Activated CD8-positive, alpha-beta memory T cell treated with anti-CD3 and anti-CD28 coated beads, Interleukin-2, amount 50 U/mL, for 1 hour (primary cell): ENCODE results near the gene CDY1B.
"Not testable (repeated sequence)": the region's sequence is repeated elsewhere in the genome, so short reads cannot be mapped to it uniquely, and the experiment has no call there.

Experiments used
- DNase-seq: peaks from one replicate; pipeline ENCODE4 v3.0.0-alpha.2; 2020; ENCODE audit errors: extremely low read depth

The CDY1B gene

GRCh38 chrY:24047919-24048318 is at the start of gene CDY1B:
Gene CDY1B, minus strand, starts transcription at chrY:24048019. Its CDS starts 331 bp downstream, at chrY:24047688.
- DNase-seq, result not testable (repeated sequence)

GRCh38 chrY:24049525-24049924 is 1.7 kb upstream of the CDY1B start:
- not testable (repeated sequence) for DNase-seq

- not testable (repeated sequence) for DNase-seq
Measured at GRCh38 chrY:24043209-24043608, 4.6 kb downstream of the CDY1B start.

- not testable (repeated sequence) for DNase-seq
Measured at GRCh38 chrY:24039008-24039718, 8.7 kb downstream of the CDY1B start.

GRCh38 chrY:24026212-24027103 is 21.4 kb downstream of the CDY1B start:
- not testable (repeated sequence) for DNase-seq
